NOMO-1 treated with DMSO at 0.1 percent for 48 hours (cell line): Measurements from ENCODE around the gene FAM221A.
"Not testable (repeated sequence)": the region's sequence is repeated elsewhere in the genome, so short reads cannot be mapped to it uniquely, and the experiment has no call there.

ENCODE experiments used
- DNase-seq: peaks from one replicate; lab custom pipeline; 2025; ENCODE audit not compliant: unreplicated experiment; lab: John Stamatoyannopoulos, UW

FAM221A gene

DNA sequence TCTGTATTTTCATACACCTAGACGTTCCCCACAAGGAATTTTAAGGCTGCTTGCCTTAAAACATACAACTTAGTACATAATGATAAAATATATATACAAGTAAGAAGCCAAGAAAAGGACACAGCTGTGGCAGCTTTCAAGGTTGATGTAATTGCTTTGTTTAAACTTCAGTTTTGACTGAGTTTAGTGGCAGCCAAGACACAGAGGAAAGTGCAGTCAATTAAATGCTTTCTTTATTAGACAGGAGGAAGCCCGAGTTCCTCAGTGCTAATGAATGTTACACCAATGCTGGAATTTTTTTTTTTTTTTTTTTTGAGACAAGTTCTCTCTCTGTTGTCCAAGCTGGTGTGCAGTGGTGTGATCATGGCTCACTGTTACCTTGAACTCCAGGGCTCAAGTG, 18.8 kb downstream of the FAM221A start:
- DNase-seq = no peak

DNA sequence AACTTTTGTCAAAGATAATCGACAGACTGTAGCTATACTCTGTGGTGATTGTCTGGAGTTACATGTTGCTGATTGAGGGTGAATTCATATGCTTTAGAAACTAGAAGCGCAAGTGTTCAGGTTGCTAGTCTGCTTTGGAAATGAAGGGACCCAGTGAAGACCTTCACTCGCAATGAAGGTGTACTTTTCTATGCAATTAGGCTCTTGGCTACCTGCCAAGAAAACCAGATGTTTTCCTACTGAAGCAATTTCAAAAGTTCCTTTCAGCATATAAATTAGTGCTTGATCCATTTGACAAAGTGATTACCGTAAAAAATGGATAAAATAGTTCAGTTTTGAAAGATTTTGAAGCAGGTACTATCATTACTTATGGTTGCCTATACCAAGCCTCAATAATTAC, 20.0 kb downstream of the FAM221A start:
- no peak for DNase-seq

DNA sequence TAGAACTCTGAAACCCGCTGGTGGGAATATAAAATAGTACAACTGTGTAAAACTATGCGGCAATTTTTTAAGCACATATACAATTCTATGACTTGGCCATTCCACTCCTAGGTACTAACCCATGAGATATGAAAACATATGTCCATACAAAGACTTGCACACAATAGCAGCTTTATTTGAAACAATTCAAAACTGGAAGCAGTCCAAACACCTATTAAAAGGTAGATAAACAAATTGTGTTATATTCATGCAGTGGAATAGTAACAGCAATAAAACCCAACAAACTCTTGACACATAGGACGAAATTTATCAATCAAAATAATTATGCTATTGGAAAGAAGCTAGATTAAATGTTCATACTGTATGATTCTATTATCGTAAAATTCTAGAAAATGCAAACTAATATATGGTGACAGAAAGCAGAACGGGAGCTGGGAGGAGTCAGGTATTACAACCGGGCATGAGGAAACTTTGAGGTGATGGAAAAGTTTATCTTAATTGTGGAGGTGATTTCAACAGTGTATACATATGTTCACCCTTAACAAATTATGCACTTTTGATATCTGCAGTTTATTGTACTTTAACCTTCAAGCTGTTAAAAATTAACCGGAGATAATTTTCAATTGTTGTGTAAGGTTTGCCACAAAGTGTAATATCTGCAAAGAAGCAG, 29.2 kb downstream of the FAM221A start:
- DNase-seq = no peak

DNA sequence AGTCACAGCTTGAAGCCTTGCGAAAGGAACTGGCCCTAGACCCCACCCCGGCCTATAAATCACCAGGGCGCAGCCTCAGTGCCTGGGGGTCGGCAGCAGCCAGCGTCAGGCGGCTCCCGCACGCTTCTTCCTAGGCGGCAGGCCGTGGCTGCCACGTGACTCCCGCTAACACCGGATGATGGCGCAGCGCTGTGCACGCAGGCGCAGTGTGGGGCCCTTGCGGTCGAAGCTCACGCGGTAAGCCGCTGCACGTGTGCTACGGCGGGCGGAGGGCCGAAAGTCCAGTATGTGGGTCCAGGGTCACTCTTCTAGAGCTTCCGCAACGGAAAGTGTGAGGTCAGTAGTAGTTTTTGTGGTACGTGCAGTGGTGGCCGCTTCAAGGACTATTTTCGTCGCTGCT, 30.0 kb downstream of the FAM221A start, which contains the start of gene STK31:
Gene STK31 (plus strand): TSS at position 220 of the 400 bp plus-strand sequence. CDS start 67 bp downstream, at position 287.
- no peak for DNase-seq

DNA sequence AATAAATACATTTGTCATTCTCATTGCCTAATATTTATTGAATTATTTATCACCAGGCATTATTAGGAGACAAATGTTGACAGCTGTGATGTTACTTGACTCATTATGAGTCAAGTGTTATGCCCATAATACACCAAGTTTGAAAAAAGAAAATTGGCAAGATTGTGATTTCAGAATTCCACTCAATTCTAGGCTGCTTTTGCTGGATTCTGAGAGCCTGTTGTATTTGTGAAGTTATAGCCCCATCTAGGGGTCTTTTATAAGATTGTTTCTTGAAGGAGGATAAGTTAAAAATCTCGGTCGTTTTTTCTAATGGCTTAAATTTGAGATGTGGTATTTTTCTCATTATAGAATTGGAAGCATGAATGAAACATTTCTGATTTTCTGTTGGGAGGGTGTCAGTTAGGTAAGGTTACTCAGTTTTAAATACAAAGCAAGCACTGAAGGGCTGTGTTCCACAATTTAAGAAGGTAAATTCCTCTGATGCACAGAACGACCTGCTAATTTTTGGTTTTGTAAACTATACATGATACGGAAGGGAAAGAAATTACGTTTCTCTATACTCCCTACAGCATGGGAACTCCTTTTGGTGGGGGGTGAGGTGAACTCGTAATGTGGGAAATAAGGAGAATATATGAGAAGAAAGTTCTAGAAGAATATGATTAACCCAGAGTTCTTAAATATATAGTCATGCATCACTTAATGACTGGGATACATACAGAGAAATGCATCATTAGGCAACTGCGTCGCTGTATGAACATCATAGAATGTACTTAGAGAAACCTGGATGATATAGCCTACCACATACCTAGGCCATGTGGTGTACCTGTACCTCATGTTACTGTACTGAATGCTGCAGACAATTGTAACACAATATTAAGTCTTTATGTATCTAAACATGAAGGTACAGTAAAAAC, 32.6 kb downstream of the FAM221A start:
- DNase-seq = peak; percentile 33

DNA sequence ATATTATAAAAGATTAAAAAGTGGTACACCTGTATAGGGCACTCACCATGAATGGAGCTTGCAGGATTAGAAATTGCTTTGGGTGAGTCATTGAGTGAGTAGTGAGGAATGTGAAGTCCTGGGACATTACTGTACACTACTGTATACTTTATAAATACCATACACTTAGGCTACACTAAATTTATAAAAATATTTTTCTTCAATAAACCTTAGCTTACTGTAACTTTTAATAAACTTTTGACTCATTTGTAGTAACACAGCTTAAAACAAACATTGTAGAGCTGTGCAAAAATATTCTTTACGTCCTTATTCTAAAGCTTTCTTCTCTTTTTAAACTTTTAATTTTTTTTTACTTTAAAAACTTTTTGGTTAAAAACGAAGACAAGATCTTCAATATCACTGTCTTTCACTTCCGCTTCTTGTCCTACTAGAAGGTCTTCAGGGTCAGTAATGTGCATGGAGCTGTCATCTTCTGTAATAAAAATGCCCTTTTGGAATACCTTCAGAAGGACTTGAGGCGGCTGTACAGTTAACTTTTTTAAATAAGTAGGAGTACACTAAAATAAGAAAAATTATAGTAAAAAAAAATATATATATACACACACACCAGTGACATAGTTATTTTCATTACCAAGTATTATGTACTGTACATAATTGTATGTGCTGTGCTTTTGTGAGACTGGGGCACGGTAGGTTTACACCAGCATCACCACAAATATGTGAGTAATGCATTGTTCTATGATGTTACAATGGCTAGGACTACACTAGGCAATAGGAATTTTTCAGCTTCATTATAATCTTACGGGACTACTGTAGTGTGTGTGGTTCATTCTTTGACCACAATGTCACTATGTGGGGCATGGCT, 33.5 kb downstream of the FAM221A start:
- peak; percentile 54 for DNase-seq

DNA sequence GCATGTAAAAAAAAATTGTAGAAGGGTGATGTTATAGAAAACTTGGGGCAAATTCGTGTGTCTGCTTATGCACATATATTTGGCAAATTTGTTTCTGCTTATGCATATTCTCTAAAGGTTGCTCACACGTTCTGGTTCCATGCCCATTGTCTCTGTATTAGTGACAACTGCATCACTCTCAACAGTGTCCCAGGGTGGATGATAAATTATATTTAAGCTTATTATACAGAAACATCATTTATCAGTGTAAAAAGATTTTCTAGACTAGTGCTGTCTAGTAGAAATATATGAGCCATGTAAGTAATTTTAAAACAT, 34.1 kb downstream of the FAM221A start:
- DNase-seq = no peak

DNA sequence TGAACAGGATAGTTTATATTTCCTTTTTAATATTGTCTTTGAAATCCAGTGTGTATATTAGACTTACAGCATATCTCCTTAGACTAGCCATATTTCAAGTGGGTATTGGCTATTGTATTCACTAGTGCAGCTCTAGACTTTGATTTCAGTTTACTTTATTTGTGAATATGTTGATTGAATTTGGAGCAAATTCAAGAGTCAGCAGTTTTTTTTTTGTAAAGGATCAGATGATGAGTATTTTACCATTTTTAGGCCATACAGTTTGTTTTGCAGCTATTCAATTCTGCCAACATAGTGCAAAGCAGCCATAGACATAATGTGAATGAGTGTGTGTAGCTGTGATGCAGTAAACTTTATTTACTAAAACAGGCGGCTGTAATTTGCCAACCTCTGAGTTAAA, 34.6 kb downstream of the FAM221A start:
- no peak for DNase-seq

DNA sequence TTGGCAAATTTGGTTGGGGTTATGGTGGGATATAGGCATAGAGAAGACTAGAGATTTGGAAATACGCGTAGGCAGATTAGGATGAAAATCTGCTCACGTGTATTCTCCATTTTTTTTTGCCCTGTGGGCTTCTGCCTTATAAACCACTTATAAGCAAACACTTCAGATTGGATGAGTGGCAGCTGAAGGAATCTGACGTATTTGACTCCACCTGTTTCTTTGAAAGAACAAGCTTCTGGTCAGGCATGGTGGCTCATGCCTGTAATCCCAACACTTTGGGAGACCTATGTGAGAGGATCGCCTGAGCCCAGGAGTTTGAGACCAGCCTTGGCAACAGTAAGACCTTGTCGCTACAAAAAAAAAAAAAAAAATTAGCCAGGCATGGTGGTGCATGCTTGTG, 35.1 kb downstream of the FAM221A start:
- DNase-seq = no peak

DNA sequence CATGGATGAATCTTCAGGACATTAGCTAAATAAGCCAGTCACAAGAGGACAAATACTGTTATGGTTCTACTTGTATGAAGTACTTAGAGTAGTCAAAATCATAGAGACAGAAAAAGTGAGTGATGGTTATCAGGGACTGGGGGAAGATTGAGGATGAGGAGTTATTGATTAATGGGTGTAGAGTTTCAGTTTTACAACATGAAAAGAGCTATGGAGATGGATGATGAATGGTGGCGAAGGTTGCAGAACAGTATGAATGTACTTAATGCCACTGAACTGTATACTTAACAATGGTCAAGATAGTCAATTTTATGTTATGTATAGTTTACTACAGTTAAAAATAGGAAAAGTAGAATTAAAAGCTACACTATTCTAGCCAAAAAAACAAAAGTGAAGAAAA, 37.8 kb downstream of the FAM221A start:
- no peak for DNase-seq

DNA sequence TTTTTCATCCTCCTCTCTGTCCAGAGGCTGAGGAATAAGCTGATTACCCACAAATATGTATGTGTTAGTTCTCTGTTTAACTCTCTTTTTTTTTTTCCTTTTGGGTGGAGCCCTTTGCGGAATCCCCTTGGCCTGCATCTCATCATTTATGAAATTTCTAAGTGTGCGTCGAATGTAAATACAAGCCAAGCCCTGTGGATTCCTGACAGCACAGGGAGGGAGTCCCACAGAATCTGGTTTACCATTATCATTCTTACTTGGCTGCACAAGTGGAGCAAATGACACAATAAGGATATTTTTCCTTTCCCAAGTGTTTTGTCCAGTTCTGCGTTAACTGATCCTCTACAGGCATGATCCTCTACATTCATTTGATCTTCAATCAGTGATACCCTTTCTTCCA, 41.5 kb downstream of the FAM221A start:
- no peak for DNase-seq

DNA sequence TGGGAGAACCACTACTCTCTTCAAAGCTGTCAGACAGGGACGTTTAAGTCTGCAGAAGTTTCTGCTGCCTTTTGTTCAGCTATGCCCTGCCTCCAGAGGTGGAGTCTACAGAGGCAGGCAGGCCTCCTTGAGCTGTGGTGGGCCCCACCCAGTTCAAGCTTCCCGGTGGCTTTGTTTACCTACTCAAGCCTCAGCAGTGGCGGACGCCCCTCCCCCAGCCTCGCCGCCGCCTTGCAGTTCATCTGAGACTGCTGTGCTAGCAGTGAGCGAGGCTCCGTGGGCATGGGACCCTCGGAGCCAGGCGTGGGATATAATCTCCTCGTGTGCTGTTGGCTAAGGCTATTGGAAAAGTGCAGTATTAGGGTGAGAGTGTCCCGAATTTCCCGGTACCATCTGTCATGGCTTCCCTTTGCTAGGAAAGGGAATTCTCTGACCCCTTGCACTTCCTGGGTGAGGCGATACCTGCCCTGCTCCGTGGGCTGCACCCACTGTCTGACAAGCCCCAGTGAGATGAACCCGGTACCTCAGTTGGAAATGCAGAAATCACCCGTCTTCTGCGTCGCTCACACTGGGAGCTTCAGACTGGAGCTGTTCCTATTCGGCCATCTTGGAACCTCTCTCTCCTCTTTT, 42.7 kb downstream of the FAM221A start:
- DNase-seq = not testable (repeated sequence)

DNA sequence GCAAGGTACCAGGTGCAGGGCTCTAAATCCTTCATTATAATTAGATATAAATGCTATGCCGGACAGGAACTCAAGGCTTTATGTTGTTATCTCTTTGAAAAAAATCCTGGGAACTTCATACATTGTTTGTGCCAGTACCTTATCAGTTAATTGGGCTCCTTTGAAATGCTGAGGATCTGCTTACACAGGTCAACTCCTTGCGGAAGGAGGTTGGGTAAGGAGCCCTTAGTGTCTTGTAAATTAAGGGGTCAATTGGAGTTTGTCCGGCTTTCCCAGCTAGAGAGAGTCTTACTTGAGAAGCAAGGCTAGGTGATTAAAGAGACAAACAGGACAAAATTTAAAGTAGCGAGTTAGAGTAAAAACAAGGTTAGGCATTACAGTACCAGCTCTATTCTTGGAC, 44.1 kb downstream of the FAM221A start:
- not testable (repeated sequence) for DNase-seq

DNA sequence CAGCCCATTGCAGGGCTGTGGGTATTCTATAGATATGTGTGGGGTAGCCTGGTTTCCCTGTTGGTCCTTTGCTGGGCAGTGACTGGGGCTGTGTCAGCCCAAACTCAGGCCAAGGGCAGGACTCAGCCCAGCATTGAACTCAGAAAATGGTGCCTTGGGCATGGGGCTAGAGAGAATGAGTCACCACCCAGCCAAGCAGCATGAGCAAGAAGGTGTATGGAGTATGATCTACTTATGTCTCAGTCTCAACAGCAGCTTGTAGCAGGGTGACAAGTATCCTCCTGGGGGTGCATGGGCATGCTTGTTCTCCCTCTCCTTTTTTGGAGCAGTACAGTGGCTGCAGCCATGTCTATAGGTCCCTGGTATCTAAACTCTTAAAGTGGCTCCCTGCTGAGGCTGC, 62.1 kb downstream of the FAM221A start:
- DNase-seq = no peak

DNA sequence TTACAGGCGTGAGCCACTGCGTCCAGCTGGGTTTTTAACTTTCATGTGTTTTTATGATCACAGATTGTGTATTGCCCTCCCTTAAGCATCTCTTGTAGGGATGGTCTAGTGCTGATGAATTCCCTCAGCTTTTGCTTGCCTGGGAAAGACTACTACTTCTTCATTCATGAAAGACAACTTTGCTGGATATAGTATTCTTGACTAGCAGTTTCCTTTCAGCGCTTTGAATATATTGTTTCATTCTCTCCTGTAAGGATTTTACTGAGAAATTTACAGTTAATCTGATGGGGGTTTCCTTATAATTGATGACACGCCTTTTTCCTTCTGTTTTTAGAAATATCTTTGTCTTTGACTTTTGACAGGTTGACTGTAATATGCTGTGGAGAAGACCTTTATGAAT, 63.2 kb downstream of the FAM221A start:
- DNase-seq = no peak

DNA sequence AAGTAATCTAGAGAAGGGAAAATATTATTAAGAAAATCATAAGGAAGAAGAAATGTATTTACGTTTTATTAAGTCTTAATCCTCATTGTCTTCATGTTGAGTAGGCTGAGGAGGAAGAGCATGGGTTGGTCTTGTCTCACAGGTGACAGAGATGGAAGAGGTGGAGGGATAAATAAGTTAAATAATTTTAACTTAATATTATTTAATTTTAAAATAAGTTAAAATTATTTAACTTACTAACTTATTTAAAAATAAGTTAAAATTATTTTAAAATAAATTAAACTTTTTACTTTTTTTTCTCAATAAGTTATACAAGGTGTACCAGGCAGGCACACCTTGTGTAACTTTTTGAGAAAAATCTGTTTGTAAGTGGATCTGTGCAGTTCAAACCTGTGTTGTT, 66.6 kb downstream of the FAM221A start:
- DNase-seq = no peak

DNA sequence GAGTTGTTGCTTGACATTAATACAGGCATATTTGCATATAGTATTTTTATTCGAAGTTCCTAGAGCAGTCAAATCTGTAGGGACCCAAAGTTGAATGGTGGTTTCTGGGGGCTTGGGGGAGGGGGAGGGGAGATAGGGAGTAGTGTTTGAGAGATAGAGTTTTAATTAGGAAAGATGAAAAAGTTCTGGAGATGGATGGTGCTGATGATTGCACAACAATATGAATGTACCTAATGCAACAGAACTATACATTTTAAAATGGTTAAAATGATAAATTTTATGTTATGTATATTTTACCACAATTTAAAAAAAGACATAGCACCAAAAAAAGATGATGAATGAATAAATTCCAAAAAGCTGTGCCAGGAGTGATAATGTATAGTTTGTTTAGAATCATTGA, 71.9 kb downstream of the FAM221A start:
- no peak for DNase-seq
